ENCODE measurements around the gene ZNF22.

ZNF22 gene

DNA sequence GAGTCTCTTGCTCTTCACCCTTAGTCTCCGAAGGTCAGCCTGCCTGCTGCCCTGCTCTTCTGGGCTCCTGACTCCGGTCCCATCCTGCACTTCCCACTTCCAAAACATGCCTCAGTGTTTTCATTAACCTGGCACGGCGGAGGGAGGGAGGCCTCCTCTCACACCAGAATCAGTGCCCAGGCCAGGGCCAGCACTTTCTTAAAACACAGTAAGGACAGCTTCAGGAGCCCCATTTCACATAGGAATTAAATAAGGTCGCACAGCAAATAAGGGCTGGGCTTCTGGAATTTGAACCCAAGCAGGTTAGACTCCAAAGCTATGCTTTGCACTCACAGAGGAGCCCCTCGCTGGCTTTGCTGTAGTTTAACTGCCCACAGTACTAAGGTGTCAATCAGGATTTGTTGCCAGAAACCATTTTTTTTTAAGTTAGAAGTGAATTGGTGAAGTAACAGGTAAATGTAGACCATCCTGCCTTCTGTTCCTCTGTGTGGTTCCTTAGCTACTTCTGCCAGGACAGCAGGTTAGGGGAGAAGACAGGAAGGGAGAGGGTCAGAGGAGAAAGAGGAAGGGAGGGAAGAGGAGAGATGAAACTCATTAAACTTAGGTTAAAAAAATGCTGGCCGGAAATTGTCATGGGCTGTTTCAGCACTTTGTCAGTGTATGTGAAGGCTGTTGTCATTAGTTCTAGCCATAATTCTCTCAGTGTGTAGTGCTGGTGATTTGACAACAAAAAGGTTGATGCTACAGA, 40.1 kb upstream of the ZNF22 start:
- TF ChIP-seq, protein P1, sequence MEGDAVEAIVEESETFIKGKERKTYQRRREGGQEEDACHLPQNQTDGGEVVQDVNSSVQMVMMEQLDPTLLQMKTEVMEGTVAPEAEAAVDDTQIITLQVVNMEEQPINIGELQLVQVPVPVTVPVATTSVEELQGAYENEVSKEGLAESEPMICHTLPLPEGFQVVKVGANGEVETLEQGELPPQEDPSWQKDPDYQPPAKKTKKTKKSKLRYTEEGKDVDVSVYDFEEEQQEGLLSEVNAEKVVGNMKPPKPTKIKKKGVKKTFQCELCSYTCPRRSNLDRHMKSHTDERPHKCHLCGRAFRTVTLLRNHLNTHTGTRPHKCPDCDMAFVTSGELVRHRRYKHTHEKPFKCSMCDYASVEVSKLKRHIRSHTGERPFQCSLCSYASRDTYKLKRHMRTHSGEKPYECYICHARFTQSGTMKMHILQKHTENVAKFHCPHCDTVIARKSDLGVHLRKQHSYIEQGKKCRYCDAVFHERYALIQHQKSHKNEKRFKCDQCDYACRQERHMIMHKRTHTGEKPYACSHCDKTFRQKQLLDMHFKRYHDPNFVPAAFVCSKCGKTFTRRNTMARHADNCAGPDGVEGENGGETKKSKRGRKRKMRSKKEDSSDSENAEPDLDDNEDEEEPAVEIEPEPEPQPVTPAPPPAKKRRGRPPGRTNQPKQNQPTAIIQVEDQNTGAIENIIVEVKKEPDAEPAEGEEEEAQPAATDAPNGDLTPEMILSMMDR (IDR thresholded peaks at IDR 0.05; ENCODE audit: low read depth, low read length, missing control alignments): no peak
- no peak for DNase-seq (ENCODE audit: low read depth)
- in situ Hi-C loops (cut with HindIII; ENCODE audit: low sequenced_read_pairs): loop anchor here (5.0 kb wide), 1 partner anchor 42 kb away; the partner anchor contains the start of gene ZNF22
- no peak overlapping the region for H3K4me3 ChIP-seq (ENCODE audit: low read depth, low read length)

DNA sequence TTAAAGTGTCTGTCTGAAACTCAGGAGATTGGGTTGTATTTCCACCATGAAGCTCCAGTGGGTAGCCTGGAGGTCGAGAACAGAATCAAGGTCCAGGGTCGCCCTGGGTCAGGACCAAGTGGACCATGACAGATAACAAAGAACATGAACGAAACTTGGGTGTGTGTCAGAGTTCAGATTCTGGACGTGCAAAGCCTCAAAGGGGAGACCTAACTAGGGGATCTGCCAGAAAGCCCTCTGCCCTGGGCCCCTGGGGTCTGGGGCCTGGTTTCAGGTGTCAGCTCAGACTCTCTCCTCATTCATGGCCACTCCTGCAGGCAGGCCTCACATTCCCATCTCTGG, 39.5 kb upstream of the ZNF22 start:
- no peak for DNase-seq (ENCODE audit: low read depth)
- no peak overlapping the region for H3K4me3 ChIP-seq (ENCODE audit: low read depth, low read length)
- TF ChIP-seq, protein P1 (IDR thresholded peaks at IDR 0.05; ENCODE audit: low read depth, low read length, missing control alignments): no peak
- in situ Hi-C loops (cut with HindIII; ENCODE audit: low sequenced_read_pairs): loop anchor here (5.0 kb wide), 1 partner anchor 41 kb away; the partner anchor contains the start of gene ZNF22

DNA sequence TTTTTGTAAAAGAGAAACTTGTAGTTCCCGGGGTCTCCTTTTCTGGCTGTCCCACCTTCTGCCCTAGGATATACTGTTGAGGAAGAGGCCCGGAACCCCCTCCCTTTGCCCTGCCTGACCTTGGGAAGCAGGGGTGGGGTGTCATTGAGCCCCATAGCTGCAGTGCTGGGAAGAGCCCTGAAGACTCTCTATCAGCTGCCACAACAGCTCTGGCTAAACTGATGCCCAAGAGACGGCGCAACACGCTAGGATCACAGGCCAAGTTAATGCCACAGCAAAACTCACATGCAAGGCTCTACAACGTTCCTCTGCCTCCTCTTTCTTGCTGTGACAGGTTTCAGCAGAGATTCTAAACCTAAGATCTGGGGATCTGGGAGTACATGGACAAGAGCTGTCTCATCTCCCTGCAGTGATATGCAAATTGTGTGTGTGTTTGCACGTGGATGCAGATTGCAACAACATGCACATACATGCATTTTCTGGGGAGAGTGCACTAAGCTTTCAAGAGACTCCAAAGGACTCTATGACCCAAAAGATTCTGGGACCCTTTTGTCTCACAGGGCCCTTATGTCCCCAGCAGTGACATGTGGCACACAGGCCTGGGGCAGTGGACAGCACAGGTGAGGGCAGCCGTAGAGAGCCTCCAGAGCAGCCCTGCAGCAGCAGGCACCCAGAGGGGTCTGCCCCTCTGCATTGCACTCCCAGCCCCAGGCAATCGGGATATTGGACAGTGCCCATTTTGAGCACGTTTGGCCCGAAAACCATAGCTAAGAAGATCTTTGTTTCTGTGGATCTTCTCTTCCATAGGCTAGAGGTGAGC, 38.6 kb upstream of the ZNF22 start:
- TF ChIP-seq, protein P1 (IDR thresholded peaks at IDR 0.05; ENCODE audit: low read depth, low read length, missing control alignments): no peak
- DNase-seq (ENCODE audit: low read depth): no peak
- in situ Hi-C loops (cut with HindIII; ENCODE audit: low sequenced_read_pairs): loop anchor here (5.0 kb wide), 1 partner anchor 40 kb away; the partner anchor contains the start of gene ZNF22
- no peak overlapping the region for H3K4me3 ChIP-seq (ENCODE audit: low read depth, low read length)

DNA sequence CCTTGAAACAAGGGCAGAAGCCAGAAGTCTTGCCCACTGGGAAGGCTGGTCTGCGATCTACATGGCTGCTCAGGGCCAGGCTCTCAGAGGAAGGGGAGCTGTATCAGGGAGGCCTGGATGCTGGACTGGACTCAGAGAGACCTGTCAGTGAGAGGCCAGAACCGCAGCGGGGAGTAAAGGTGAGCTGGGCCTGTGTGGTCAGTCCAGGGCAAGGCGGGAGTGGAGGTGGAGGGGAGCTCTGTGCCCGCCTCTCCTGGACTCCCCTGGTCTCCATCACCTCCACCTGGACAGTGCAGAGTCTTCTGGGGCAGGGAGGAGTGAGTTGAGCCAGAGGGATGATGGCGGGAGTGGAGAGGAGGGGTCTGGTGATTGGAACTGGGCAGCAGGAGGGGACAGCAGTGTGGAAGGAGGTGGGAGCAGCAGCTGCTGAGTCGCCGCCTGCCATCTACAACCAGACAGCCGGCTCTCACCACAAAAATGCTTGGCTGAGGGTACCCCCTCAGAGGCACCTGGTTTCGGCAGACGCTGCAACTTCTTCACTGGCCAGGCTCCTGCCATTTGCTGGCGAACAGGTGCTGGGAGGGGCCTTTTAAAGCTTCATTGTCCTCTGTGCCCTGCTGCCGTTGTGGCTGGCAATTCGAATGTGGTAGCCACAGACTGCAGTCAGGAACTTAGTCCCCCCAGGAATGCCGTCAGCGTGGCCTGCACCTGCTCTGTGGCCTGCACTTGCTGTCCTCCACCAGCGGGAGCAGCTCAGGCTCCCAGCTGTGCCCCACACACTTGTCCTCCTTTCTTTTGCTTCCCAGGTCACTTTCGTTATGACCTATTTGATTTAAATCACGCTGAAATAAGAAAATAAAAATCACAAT, 37.6 kb upstream of the ZNF22 start:
- no peak overlapping the region for H3K4me3 ChIP-seq (ENCODE audit: low read depth, low read length)
- no peak for DNase-seq (ENCODE audit: low read depth)
- TF ChIP-seq, protein P1 (IDR thresholded peaks at IDR 0.05; ENCODE audit: low read depth, low read length, missing control alignments): peak; percentile 29
- in situ Hi-C loops (cut with HindIII; ENCODE audit: low sequenced_read_pairs): loop anchor here (5.0 kb wide), 1 partner anchor 39 kb away; the partner anchor contains the start of gene ZNF22

DNA sequence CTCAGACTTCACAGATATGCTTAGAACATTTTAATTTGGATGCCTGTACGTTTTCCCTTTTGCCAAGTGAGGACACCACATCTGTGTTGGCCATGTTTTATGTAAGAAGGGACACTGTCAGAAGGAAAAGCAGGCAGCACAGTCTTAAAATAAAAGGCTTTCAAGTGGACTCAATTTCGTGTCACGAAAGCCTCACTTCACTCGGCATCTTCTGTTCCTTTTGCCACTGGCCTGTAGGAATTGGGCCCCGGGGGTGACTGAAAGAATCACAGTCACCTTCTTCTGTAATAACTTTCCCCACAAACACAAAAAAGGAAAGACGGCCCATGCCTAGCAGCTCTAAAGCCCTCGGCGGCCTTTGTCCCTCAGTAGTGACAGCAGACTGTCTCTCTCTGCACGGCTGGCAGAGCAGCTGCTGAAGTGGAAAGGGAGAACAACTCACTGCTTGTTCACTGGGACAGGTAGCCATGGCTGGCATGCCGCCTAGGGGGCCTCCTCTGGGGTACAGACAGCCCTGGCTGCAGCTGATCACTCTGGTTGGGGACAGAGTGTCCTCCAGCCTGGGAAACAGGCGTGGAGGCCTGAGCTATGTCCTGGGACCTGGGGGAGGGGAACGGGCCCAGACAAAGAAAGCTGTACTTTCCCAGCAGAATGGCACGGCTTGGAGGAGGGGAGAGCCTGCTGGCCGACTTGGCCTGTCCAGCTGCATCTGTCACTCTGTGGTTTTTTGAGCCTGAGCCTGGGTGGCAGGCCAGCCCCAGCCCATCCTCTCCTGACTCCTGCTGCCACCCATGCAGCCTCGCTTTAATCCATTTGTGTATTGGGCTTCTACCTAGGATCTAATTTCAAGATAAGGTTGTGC, 36.7 kb upstream of the ZNF22 start:
- DNase-seq (ENCODE audit: low read depth): no peak
- in situ Hi-C loops (cut with HindIII; ENCODE audit: low sequenced_read_pairs): loop anchor here (5.0 kb wide), 1 partner anchor 38 kb away; the partner anchor contains the start of gene ZNF22
- no peak overlapping the region for H3K4me3 ChIP-seq (ENCODE audit: low read depth, low read length)
- TF ChIP-seq, protein P1 (IDR thresholded peaks at IDR 0.05; ENCODE audit: low read depth, low read length, missing control alignments): no peak
